H1 (cell line): ENCODE data around the gene SWT1. TPM values are rescaled to one million over a fixed set of nuclear protein-coding genes. Genes with fewer than 3 reads are reported as not detected.

Experiments
- HDAC6 ChIP-seq: IDR thresholded peaks from one replicate; pipeline ENCODE4 v1.7.1; 2012; ENCODE audit warnings: low read depth, mild to moderate bottlenecking, inconsistent platforms, low read length, moderate library complexity
- polyA plus RNA-seq, 7 experiments: library from polyadenylated mRNA; depleted of rRNA in 3 of 7; stranded (reverse) in 5 of 7; unstranded in 2 of 7; fragments of >200 nt in 5 of 7; fragments of 200-250 nt in 2 of 7; gene quantifications; 1 replicate in 5 of 7; 2 replicates in 1 of 7; 4 replicates in 1 of 7; pipeline versions ENCODE4 v1.2.1 to v1.2.3, GENCODE V29; 2011 to 2013; ENCODE audit warnings: missing spikeins in 2 of 7, mixed read lengths in 2 of 7
- total RNA-seq: library from RNA; stranded (reverse); fragmentation: NEBNext Ultra II Directional; extraction: Animal tissue kit (Norgen Biotek cat#: 25700); gene quantifications from 2 replicates; pipeline ENCODE4 v1.2.1, GENCODE V29; 2021
- TF ChIP-seq, protein P1 (sequence below): fragments of 300-600 bp; sonication (generic); IDR thresholded peaks from 2 replicates; pipeline ENCODE4 v1.7.1; 2012; ENCODE audit warnings: low read length, moderate library complexity, mild to moderate bottlenecking, inconsistent platforms; ENCODE audit not compliant: insufficient replicate concordance

SWT1 gene
- total and polyA plus RNA-seq, 2 of the 8 experiments (the other 6 are each of a cell fraction or from before 2014, with no cell fraction given): 1.4 to 6.2 TPM

DNA sequence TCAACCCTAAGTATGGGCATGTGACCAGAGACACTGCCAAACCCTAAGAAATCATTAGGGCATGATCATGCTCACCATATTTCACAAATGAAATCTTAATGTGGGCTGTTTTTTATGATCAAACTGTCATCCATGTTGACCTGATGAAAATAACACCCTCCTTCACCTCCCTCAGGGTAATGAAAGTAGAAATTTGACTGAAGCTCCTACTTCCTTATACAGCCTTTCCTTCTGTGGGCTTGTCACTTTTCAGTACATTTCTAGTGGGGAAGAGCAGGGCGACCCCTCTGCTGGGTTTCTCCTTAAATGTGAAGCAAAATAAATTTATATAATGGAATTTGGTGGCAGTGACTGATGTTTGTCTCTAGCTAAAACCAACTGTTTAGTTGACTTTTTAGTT is 134.2 kb downstream of the SWT1 start (continued):
- TF ChIP-seq, protein P1, sequence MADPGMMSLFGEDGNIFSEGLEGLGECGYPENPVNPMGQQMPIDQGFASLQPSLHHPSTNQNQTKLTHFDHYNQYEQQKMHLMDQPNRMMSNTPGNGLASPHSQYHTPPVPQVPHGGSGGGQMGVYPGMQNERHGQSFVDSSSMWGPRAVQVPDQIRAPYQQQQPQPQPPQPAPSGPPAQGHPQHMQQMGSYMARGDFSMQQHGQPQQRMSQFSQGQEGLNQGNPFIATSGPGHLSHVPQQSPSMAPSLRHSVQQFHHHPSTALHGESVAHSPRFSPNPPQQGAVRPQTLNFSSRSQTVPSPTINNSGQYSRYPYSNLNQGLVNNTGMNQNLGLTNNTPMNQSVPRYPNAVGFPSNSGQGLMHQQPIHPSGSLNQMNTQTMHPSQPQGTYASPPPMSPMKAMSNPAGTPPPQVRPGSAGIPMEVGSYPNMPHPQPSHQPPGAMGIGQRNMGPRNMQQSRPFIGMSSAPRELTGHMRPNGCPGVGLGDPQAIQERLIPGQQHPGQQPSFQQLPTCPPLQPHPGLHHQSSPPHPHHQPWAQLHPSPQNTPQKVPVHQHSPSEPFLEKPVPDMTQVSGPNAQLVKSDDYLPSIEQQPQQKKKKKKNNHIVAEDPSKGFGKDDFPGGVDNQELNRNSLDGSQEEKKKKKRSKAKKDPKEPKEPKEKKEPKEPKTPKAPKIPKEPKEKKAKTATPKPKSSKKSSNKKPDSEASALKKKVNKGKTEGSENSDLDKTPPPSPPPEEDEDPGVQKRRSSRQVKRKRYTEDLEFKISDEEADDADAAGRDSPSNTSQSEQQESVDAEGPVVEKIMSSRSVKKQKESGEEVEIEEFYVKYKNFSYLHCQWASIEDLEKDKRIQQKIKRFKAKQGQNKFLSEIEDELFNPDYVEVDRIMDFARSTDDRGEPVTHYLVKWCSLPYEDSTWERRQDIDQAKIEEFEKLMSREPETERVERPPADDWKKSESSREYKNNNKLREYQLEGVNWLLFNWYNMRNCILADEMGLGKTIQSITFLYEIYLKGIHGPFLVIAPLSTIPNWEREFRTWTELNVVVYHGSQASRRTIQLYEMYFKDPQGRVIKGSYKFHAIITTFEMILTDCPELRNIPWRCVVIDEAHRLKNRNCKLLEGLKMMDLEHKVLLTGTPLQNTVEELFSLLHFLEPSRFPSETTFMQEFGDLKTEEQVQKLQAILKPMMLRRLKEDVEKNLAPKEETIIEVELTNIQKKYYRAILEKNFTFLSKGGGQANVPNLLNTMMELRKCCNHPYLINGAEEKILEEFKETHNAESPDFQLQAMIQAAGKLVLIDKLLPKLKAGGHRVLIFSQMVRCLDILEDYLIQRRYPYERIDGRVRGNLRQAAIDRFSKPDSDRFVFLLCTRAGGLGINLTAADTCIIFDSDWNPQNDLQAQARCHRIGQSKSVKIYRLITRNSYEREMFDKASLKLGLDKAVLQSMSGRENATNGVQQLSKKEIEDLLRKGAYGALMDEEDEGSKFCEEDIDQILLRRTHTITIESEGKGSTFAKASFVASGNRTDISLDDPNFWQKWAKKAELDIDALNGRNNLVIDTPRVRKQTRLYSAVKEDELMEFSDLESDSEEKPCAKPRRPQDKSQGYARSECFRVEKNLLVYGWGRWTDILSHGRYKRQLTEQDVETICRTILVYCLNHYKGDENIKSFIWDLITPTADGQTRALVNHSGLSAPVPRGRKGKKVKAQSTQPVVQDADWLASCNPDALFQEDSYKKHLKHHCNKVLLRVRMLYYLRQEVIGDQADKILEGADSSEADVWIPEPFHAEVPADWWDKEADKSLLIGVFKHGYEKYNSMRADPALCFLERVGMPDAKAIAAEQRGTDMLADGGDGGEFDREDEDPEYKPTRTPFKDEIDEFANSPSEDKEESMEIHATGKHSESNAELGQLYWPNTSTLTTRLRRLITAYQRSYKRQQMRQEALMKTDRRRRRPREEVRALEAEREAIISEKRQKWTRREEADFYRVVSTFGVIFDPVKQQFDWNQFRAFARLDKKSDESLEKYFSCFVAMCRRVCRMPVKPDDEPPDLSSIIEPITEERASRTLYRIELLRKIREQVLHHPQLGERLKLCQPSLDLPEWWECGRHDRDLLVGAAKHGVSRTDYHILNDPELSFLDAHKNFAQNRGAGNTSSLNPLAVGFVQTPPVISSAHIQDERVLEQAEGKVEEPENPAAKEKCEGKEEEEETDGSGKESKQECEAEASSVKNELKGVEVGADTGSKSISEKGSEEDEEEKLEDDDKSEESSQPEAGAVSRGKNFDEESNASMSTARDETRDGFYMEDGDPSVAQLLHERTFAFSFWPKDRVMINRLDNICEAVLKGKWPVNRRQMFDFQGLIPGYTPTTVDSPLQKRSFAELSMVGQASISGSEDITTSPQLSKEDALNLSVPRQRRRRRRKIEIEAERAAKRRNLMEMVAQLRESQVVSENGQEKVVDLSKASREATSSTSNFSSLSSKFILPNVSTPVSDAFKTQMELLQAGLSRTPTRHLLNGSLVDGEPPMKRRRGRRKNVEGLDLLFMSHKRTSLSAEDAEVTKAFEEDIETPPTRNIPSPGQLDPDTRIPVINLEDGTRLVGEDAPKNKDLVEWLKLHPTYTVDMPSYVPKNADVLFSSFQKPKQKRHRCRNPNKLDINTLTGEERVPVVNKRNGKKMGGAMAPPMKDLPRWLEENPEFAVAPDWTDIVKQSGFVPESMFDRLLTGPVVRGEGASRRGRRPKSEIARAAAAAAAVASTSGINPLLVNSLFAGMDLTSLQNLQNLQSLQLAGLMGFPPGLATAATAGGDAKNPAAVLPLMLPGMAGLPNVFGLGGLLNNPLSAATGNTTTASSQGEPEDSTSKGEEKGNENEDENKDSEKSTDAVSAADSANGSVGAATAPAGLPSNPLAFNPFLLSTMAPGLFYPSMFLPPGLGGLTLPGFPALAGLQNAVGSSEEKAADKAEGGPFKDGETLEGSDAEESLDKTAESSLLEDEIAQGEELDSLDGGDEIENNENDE: no peak
- TF ChIP-seq HDAC6: no peak
